DLD1 (cell line): ENCODE measurements around the gene YEATS2.

Experiments used
- in situ Hi-C: cut with HindIII; loops from 2 replicates; pipeline ENCODE4 v1.10.0; 2017; ENCODE audit warnings: low sequenced_read_pairs

YEATS2 gene

GRCh38 chr3:183774631-183775030 lies 77.0 kb downstream of the YEATS2 start:
- in situ Hi-C loops, result loop anchor here (25.0 kb wide), 1 partner anchor 287 kb away; no protein-coding TSS in a partner anchor

- in situ Hi-C loops, result loop anchor here (25.0 kb wide), 1 partner anchor 288 kb away; no protein-coding TSS in a partner anchor
Measured at GRCh38 chr3:183775781-183776180, 78.2 kb downstream of the YEATS2 start.

- in situ Hi-C loops, result loop anchor here (25.0 kb wide), 1 partner anchor 289 kb away; no protein-coding TSS in a partner anchor
Measured at GRCh38 chr3:183776451-183776850, 78.9 kb downstream of the YEATS2 start.

- in situ Hi-C loops, result loop anchor here (25.0 kb wide), 1 partner anchor 290 kb away; no protein-coding TSS in a partner anchor
Measured at GRCh38 chr3:183777016-183777618, 79.5 kb downstream of the YEATS2 start.

GRCh38 chr3:183779896-183780465 lies 82.4 kb downstream of the YEATS2 start:
- in situ Hi-C loops, result loop anchor here (25.0 kb wide), 1 partner anchor 293 kb away; no protein-coding TSS in a partner anchor

- in situ Hi-C loops, result loop anchor here (25.0 kb wide), 1 partner anchor 294 kb away; no protein-coding TSS in a partner anchor
Measured at GRCh38 chr3:183781246-183781645, 83.6 kb downstream of the YEATS2 start.

GRCh38 chr3:183782576-183783276 lies 85.1 kb downstream of the YEATS2 start:
- in situ Hi-C loops, result loop anchor here (25.0 kb wide), 1 partner anchor 295 kb away; no protein-coding TSS in a partner anchor

GRCh38 chr3:183784503-183784902 lies 86.9 kb downstream of the YEATS2 start:
- in situ Hi-C loops, result loop anchor here (25.0 kb wide), 1 partner anchor 297 kb away; no protein-coding TSS in a partner anchor

- in situ Hi-C loops, result loop anchor here (25.0 kb wide), 1 partner anchor 303 kb away; no protein-coding TSS in a partner anchor
Measured at GRCh38 chr3:183789826-183790225, 92.2 kb downstream of the YEATS2 start.

GRCh38 chr3:183790700-183791099 lies 93.1 kb downstream of the YEATS2 start:
- in situ Hi-C loops, result loop anchor here (25.0 kb wide), 1 partner anchor 303 kb away; no protein-coding TSS in a partner anchor

- in situ Hi-C loops, result loop anchor here (25.0 kb wide), 1 partner anchor 306 kb away; no protein-coding TSS in a partner anchor
Measured at GRCh38 chr3:183792976-183793375, 95.4 kb downstream of the YEATS2 start.

- in situ Hi-C loops, result loop anchor here (25.0 kb wide), 1 partner anchor 307 kb away; no protein-coding TSS in a partner anchor
Measured at GRCh38 chr3:183794452-183794851, 96.9 kb downstream of the YEATS2 start.

GRCh38 chr3:183796372-183796771 lies 98.8 kb downstream of the YEATS2 start:
- in situ Hi-C loops, result loop anchor here (25.0 kb wide), 1 partner anchor 309 kb away; no protein-coding TSS in a partner anchor

- in situ Hi-C loops, result loop anchor here (25.0 kb wide), 1 partner anchor 311 kb away; no protein-coding TSS in a partner anchor
Measured at GRCh38 chr3:183797996-183798395, 100.4 kb downstream of the YEATS2 start.

- in situ Hi-C loops, result loop anchor here (25.0 kb wide), 1 partner anchor 312 kb away; no protein-coding TSS in a partner anchor
Measured at GRCh38 chr3:183799461-183799860, 101.9 kb downstream of the YEATS2 start.

- in situ Hi-C loops, result no loop called here
Measured at GRCh38 chr3:183800243-183800863, 102.8 kb downstream of the YEATS2 start.

- in situ Hi-C loops, result no loop called here
Measured at GRCh38 chr3:183801601-183802000, 104.0 kb downstream of the YEATS2 start.

- in situ Hi-C loops, result no loop called here
Measured at GRCh38 chr3:183802989-183803388, 105.4 kb downstream of the YEATS2 start.

GRCh38 chr3:183807209-183807728 lies 109.7 kb downstream of the YEATS2 start:
- in situ Hi-C loops, result no loop called here

GRCh38 chr3:183807881-183808280 lies 110.3 kb downstream of the YEATS2 start:
- in situ Hi-C loops, result no loop called here
